GM23338 (cell line): ENCODE data around the gene OR4D1. TPM values are rescaled to one million over a fixed set of nuclear protein-coding genes. Genes with fewer than 3 reads are reported as not detected.

Experiments used
- ATAC-seq: fragments of 200-7000 bp; cut with Tn5 transposase; 3 replicates; pipeline ENCODE4 v1.9.1; 2020
- DNase-seq: peaks from one replicate; pipeline ENCODE4 v3.0.0-alpha.2; 2015; ENCODE audit warnings: low spot score
- H2AFZ ChIP-seq: fragments of 200-600 bp; sonication (generic); 2 replicates; pipeline ENCODE4 v1.8.0; 2016; ENCODE audit warnings: antibody characterized with exemption, mild to moderate bottlenecking, moderate library complexity
- H3F3A ChIP-seq: fragments of 200-600 bp; sonication (generic); replicated peaks from 2 replicates; pipeline ENCODE4 v1.8.0; 2017; ENCODE audit warnings: antibody characterized with exemption, mixed run types, low read depth
- H3K27ac ChIP-seq: fragments of 200-600 bp; sonication (generic); 2 replicates; pipeline ENCODE4 v1.6.1; 2016; ENCODE audit warnings: low read depth
- H3K27me3 ChIP-seq: fragments of 200-600 bp; sonication (generic); 2 replicates; pipeline ENCODE4 v1.8.0; 2016; ENCODE audit warnings: mild to moderate bottlenecking, mixed run types, moderate library complexity; ENCODE audit not compliant: insufficient read depth
- H3K36me3 ChIP-seq: fragments of 200-600 bp; sonication (generic); 2 replicates; pipeline ENCODE4 v1.8.0; 2016; ENCODE audit warnings: mild to moderate bottlenecking; ENCODE audit not compliant: insufficient read depth
- H3K4me1 ChIP-seq: fragments of 200-600 bp; sonication (generic); 2 replicates; pipeline ENCODE4 v1.8.0; 2016; ENCODE audit warnings: mild to moderate bottlenecking, moderate library complexity; ENCODE audit not compliant: insufficient read depth
- H3K4me2 ChIP-seq: fragments of 200-600 bp; sonication (generic); 2 replicates; pipeline ENCODE4 v1.7.1; 2017; ENCODE audit warnings: mixed run types
- H3K4me3 ChIP-seq: fragments of 200-600 bp; sonication (generic); 2 replicates; pipeline ENCODE4 v1.6.1; 2016; ENCODE audit warnings: mixed run types
- H3K79me2 ChIP-seq: fragments of 200-600 bp; sonication (generic); replicated peaks from 2 replicates; pipeline ENCODE4 v1.8.0; 2017; ENCODE audit warnings: mild to moderate bottlenecking; ENCODE audit not compliant: insufficient read depth
- H3K9me2 ChIP-seq: fragments of 200-600 bp; sonication (generic); 2 replicates; pipeline ENCODE4 v1.8.0; 2017; ENCODE audit not compliant: insufficient read depth
- H4K20me1 ChIP-seq: fragments of 200-600 bp; sonication (generic); replicated peaks from 2 replicates; pipeline ENCODE4 v1.8.0; 2017; ENCODE audit warnings: mild to moderate bottlenecking; ENCODE audit not compliant: insufficient read depth
- H3K27ac Mint-ChIP-seq: 2 replicates; pipeline ENCODE4 v1.8.0; 2020; ENCODE audit warnings: inconsistent platforms, mild to moderate bottlenecking, moderate library complexity, mixed read lengths
- H3K27me3 Mint-ChIP-seq: 3 replicates; pipeline ENCODE4 v1.8.0; 2022; ENCODE audit warnings: low read depth, mild to moderate bottlenecking, moderate library complexity, mixed read lengths, inconsistent platforms; ENCODE audit not compliant: insufficient read depth, poor library complexity
- H3K36me3 Mint-ChIP-seq: 3 replicates; pipeline ENCODE4 v1.8.0; 2021; ENCODE audit warnings: low read depth, mild to moderate bottlenecking, inconsistent platforms, moderate library complexity, mixed read lengths
- H3K4me1 Mint-ChIP-seq: 3 replicates; pipeline ENCODE4 v1.8.0; 2020; ENCODE audit warnings: mild to moderate bottlenecking, inconsistent platforms, mixed read lengths
- H3K4me3 Mint-ChIP-seq: 3 replicates; pipeline ENCODE4 v1.8.0; 2021; ENCODE audit warnings: moderate library complexity, mild to moderate bottlenecking, inconsistent platforms, mixed read lengths
- H3K9me3 Mint-ChIP-seq: 3 replicates; pipeline ENCODE4 v1.8.0; 2020; ENCODE audit warnings: moderate library complexity, mild to moderate bottlenecking, inconsistent platforms, mixed read lengths
- CREB1 ChIP-seq: fragments of 250-450 bp; sonication (Bioruptor Pico); IDR thresholded peaks from 2 replicates; pipeline ENCODE4 v1.5.0; 2020; ENCODE audit warnings: low read depth, mild to moderate bottlenecking, moderate library complexity
- EZH2phosphoT487 ChIP-seq: fragments of 200-600 bp; sonication (generic); IDR thresholded peaks from one replicate; pipeline ENCODE4 v1.8.1; 2018; ENCODE audit warnings: antibody characterized with exemption; ENCODE audit not compliant: unreplicated experiment
- JUNB ChIP-seq: IDR thresholded peaks from one replicate; pipeline ENCODE4 v1.6.1; 2016; ENCODE audit warnings: antibody characterized with exemption; ENCODE audit not compliant: unreplicated experiment
- NANOG ChIP-seq: IDR thresholded peaks from 2 replicates; pipeline ENCODE4 v1.6.1; 2016; ENCODE audit warnings: antibody characterized with exemption, borderline replicate concordance
- POLR2AphosphoS5 ChIP-seq: IDR thresholded peaks from 2 replicates; pipeline ENCODE4 v1.6.1; 2016; ENCODE audit warnings: antibody characterized with exemption, low read depth
- STAT1 ChIP-seq: IDR thresholded peaks from one replicate; pipeline ENCODE4 v1.6.1; 2016; ENCODE audit warnings: antibody characterized with exemption; ENCODE audit not compliant: unreplicated experiment
- ZNF331 ChIP-seq: fragments of 250-450 bp; sonication (Bioruptor Pico); IDR thresholded peaks from 2 replicates; pipeline ENCODE4 v1.5.0; 2020; ENCODE audit warnings: low read depth, mild to moderate bottlenecking, moderate library complexity
- polyA plus RNA-seq: library from polyadenylated mRNA; unstranded; fragments of >200 nt; fragmentation: Nextera tagmentation; extraction: Ambion mirVana; gene quantifications from 2 replicates; pipeline ENCODE4 v1.2.1, GENCODE V29; 2016
- total RNA-seq: library from RNA; depleted of rRNA; stranded (reverse); fragments of >200 nt; shearing (Covaris generic); gene quantifications from 2 replicates; pipeline ENCODE4 v1.2.3, GENCODE V29; 2014
- TF ChIP-seq, protein P1 (sequence below): IDR thresholded peaks from one replicate; pipeline ENCODE4 v1.6.1; 2018; ENCODE audit warnings: antibody characterized with exemption; ENCODE audit not compliant: unreplicated experiment
- TF ChIP-seq, protein P2 (sequence below), 2 experiments: fragments of 200-600 bp in 1 of 2; sonication (generic) in 1 of 2; conservative IDR thresholded peaks; 2 replicates each; pipeline versions ENCODE4 v1.5.1 to v1.6.1; 2016 to 2017; ENCODE audit warnings: antibody characterized with exemption in 2 of 2, low read depth in 2 of 2, mild to moderate bottlenecking in 2 of 2, moderate library complexity in 1 of 2
- TF ChIP-seq, protein P3 (sequence below): IDR thresholded peaks from 2 replicates; pipeline ENCODE4 v1.6.1; 2016; ENCODE audit warnings: antibody characterized with exemption

Gene OR4D1
- total and polyA plus RNA-seq, 2 experiments from 2014 or later = 0.10 to 0.50 TPM

DNA sequence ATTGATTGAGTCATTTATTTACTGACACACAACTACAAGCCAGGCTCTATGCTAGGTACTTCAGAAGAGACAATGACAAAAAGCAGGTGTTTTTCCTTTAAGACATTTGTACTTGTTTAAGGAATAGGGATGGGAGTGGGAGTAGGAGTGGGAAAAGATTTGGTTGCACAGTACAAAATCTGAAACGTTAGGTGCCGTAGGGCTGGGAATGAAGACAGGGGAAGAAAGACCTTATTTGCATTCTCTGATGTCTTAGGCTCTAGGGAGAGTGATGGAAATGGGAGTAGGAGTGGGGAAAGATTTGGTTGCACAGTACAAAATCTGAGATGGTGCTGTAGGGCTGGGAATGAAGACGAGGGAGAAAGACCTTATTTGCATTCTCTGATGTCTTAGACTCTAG is 28.7 kb upstream of the OR4D1 start (continued):
- TF ChIP-seq, protein P1, sequence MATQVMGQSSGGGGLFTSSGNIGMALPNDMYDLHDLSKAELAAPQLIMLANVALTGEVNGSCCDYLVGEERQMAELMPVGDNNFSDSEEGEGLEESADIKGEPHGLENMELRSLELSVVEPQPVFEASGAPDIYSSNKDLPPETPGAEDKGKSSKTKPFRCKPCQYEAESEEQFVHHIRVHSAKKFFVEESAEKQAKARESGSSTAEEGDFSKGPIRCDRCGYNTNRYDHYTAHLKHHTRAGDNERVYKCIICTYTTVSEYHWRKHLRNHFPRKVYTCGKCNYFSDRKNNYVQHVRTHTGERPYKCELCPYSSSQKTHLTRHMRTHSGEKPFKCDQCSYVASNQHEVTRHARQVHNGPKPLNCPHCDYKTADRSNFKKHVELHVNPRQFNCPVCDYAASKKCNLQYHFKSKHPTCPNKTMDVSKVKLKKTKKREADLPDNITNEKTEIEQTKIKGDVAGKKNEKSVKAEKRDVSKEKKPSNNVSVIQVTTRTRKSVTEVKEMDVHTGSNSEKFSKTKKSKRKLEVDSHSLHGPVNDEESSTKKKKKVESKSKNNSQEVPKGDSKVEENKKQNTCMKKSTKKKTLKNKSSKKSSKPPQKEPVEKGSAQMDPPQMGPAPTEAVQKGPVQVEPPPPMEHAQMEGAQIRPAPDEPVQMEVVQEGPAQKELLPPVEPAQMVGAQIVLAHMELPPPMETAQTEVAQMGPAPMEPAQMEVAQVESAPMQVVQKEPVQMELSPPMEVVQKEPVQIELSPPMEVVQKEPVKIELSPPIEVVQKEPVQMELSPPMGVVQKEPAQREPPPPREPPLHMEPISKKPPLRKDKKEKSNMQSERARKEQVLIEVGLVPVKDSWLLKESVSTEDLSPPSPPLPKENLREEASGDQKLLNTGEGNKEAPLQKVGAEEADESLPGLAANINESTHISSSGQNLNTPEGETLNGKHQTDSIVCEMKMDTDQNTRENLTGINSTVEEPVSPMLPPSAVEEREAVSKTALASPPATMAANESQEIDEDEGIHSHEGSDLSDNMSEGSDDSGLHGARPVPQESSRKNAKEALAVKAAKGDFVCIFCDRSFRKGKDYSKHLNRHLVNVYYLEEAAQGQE = no peak
- TF ChIP-seq STAT1 (no peak), EZH2phosphoT487 (no peak), JUNB (no peak), ZNF331 (CRISPR knock-in tag) (no peak), CREB1 (CRISPR knock-in tag) (no peak)
- TF ChIP-seq, protein P2, sequence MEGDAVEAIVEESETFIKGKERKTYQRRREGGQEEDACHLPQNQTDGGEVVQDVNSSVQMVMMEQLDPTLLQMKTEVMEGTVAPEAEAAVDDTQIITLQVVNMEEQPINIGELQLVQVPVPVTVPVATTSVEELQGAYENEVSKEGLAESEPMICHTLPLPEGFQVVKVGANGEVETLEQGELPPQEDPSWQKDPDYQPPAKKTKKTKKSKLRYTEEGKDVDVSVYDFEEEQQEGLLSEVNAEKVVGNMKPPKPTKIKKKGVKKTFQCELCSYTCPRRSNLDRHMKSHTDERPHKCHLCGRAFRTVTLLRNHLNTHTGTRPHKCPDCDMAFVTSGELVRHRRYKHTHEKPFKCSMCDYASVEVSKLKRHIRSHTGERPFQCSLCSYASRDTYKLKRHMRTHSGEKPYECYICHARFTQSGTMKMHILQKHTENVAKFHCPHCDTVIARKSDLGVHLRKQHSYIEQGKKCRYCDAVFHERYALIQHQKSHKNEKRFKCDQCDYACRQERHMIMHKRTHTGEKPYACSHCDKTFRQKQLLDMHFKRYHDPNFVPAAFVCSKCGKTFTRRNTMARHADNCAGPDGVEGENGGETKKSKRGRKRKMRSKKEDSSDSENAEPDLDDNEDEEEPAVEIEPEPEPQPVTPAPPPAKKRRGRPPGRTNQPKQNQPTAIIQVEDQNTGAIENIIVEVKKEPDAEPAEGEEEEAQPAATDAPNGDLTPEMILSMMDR (conservative IDR thresholded peaks at IDR 0.05; ENCODE audit: low read depth in 2 of 2) = no peak
- TF ChIP-seq, protein P3, sequence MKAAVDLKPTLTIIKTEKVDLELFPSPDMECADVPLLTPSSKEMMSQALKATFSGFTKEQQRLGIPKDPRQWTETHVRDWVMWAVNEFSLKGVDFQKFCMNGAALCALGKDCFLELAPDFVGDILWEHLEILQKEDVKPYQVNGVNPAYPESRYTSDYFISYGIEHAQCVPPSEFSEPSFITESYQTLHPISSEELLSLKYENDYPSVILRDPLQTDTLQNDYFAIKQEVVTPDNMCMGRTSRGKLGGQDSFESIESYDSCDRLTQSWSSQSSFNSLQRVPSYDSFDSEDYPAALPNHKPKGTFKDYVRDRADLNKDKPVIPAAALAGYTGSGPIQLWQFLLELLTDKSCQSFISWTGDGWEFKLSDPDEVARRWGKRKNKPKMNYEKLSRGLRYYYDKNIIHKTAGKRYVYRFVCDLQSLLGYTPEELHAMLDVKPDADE = no peak

DNA sequence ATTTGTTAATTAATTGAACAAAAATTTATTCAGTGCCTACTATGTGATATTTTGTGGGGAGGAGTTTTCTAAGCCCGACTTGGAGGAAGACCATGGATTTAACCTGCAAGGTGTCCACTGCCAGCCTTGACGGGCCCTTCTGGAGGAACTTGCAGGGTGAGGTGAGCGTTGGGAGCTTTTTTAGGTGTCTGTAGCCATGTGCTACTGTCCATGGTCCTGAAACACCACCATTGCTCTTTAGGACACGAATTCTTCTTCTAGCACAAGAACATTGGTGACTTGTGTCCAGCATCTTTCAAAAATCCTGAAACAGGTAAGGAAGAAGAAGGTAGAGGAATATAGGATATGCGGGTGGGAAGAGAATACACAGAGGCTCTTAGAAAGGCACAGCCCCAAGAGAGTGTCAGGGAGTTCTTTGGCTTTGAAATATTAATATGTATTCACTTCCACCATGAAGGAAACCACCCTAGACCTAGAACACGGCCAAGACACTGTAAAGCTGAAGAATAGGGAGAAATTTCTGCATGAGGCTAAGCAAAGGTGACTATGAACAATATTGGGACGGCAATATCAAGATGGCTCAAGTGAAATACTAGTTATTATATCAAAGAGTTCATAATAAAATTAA is 27.9 kb upstream of the OR4D1 start:
- Mint-ChIP-seq H3K9me3 (no peaks in the 10 kb centered on the region), H3K27ac (no peak overlapping the region), H3K4me3 (no peak overlapping the region), H3K27me3 (peaks cover 4% of the 10 kb centered on the region), H3K4me1 (no peaks in the 10 kb centered on the region), H3K36me3 (no peaks in the 10 kb centered on the region)
- TF ChIP-seq EZH2phosphoT487 (no peak), NANOG (no peak), POLR2AphosphoS5 (no peak), CREB1 (CRISPR knock-in tag) (no peak)
- TF ChIP-seq, protein P1 = peak; percentile 90
- H3K4me3 ChIP-seq = no peak overlapping the region
- no peaks in the 10 kb centered on the region for H3F3A ChIP-seq
- ATAC-seq (peak; percentile 77), DNase-seq (peak; percentile 89)
- no peaks in the 10 kb centered on the region for H3K4me1 ChIP-seq
- H3K36me3 ChIP-seq = no peaks in the 10 kb centered on the region
- H3K4me2 ChIP-seq = no peak overlapping the region
- peaks cover 5% of the 10 kb centered on the region; the same call in 1 of the 2 replicates for H3K27me3 ChIP-seq
- no peak overlapping the region for H3K27ac ChIP-seq
- peaks cover 3% of the 10 kb centered on the region for H4K20me1 ChIP-seq
- H3K79me2 ChIP-seq = no peaks in the 10 kb centered on the region
- no peak overlapping the region for H2AFZ ChIP-seq
- H3K9me2 ChIP-seq = no peaks in the 10 kb centered on the region
